Psoas muscle (tissue), 7 donors: Measurements from ENCODE around the gene SMIM10. TPM values are rescaled to one million over a fixed set of nuclear protein-coding genes. Genes with fewer than 3 reads are reported as not detected.

Experiments
- polyA plus RNA-seq, 3 donors: library from polyadenylated mRNA; stranded (reverse); fragments of 200-250 nt; gene quantifications; one replicate each; pipeline ENCODE4 v1.2.3, GENCODE V29; 2013
- total RNA-seq, 4 donors: library from RNA; stranded (reverse); fragmentation: NEBNext Ultra II Directional in 2 of 4; extraction: Animal tissue kit (Norgen Biotek cat#: 25700) in 2 of 4; gene quantifications; one replicate each; pipeline versions ENCODE4 v1.2.1 to v1.2.4, GENCODE V29; 2021 to 2023
- donor health status: healthy with polysubstance abuse.
- donor health status: DM: no; HTN: no; CAD: no; lungs with moderate emphysema.
- donor health status: Bipolar disorder and iron deficiency.
- donor health status: healthy.
- donor health status: DM: no; HTN: no; CAD: no.
- donor health status: DM: no; HTN: no; CAD: no.
- donor health status: DM: yes; HTN: yes; CAD: no.

Gene SMIM10
- total and polyA plus RNA-seq, 7 donors = 1.6 to 2.7 (median 2.1) TPM

Other genes with a start within 250 kb of the SMIM10 start
- 1 to 10 TPM; 3.4 to 5.1 (median 4.1) TPM for gene PABIR2, start 193.8 kb upstream of the SMIM10 start, total RNA-seq
- 1 to 10 TPM; 2.1 to 5.6 (median 3.6) TPM for gene PABIR2, start 193.8 kb upstream of the SMIM10 start, polyA plus RNA-seq
- 10 to 100 TPM; 11.1 to 15.7 (median 13.9) TPM for gene MOSPD1, start 75.7 kb upstream of the SMIM10 start, total RNA-seq
- 10 to 100 TPM in 1 of 3 donors, 1 to 10 TPM in 2; 2.1 to 21.2 (median 6.5) TPM for gene MOSPD1, start 75.7 kb upstream of the SMIM10 start, polyA plus RNA-seq
- gene RTL8B, start 31.6 kb downstream of the SMIM10 start, total RNA-seq = 10 to 100 TPM in 2 of 4 donors, 1 to 10 TPM in 2; 6.9 to 12.6 (median 11.1) TPM
- gene RTL8B, start 31.6 kb downstream of the SMIM10 start, polyA plus RNA-seq = 1 to 10 TPM; 5.2 to 6.3 (median 5.6) TPM
- 100 to 1,000 TPM in 3 of 4 donors, 10 to 100 TPM in 1; 97.4 to 230 (median 149) TPM for gene RTL8C, start 41.4 kb downstream of the SMIM10 start, total RNA-seq
- gene RTL8C, start 41.4 kb downstream of the SMIM10 start, polyA plus RNA-seq = 100 to 1,000 TPM in 2 of 3 donors, 10 to 100 TPM in 1; 45.0 to 156 (median 102) TPM
- 10 to 100 TPM; 12.1 to 16.3 (median 15.6) TPM for gene RTL8A, start 61.1 kb downstream of the SMIM10 start, total RNA-seq
- 10 to 100 TPM; 27.0 to 60.0 (median 30.2) TPM for gene RTL8A, start 61.1 kb downstream of the SMIM10 start, polyA plus RNA-seq
- 1 to 10 TPM in 1 of 4 donors, under 1 TPM in 3; 0.42 to 1.5 (median 0.55) TPM for gene SMIM10L2B, start 107.7 kb downstream of the SMIM10 start, total RNA-seq
- gene SMIM10L2B, start 107.7 kb downstream of the SMIM10 start, polyA plus RNA-seq = under 1 TPM; 0.22 to 0.31 (median 0.24) TPM
- not detected for gene ETDB, start 129.5 kb downstream of the SMIM10 start, total RNA-seq
- gene ETDB, start 129.5 kb downstream of the SMIM10 start, polyA plus RNA-seq = not detected
- not detected for gene CT55, start 180.4 kb downstream of the SMIM10 start, total RNA-seq
- gene CT55, start 180.4 kb downstream of the SMIM10 start, polyA plus RNA-seq = not detected